HG03457 (cell line): ENCODE results near the gene DPCD.
"Not testable (repeated sequence)": the region's sequence is repeated elsewhere in the genome, so short reads cannot be mapped to it uniquely, and the experiment has no call there.

Experiments
- ATAC-seq: cut with Tn5 transposase; IDR thresholded peaks from one replicate; pipeline ENCODE4 v1.9.1; 2021; ENCODE audit warnings: moderate number of reproducible peaks; ENCODE audit not compliant: unreplicated experiment

The DPCD gene

DNA sequence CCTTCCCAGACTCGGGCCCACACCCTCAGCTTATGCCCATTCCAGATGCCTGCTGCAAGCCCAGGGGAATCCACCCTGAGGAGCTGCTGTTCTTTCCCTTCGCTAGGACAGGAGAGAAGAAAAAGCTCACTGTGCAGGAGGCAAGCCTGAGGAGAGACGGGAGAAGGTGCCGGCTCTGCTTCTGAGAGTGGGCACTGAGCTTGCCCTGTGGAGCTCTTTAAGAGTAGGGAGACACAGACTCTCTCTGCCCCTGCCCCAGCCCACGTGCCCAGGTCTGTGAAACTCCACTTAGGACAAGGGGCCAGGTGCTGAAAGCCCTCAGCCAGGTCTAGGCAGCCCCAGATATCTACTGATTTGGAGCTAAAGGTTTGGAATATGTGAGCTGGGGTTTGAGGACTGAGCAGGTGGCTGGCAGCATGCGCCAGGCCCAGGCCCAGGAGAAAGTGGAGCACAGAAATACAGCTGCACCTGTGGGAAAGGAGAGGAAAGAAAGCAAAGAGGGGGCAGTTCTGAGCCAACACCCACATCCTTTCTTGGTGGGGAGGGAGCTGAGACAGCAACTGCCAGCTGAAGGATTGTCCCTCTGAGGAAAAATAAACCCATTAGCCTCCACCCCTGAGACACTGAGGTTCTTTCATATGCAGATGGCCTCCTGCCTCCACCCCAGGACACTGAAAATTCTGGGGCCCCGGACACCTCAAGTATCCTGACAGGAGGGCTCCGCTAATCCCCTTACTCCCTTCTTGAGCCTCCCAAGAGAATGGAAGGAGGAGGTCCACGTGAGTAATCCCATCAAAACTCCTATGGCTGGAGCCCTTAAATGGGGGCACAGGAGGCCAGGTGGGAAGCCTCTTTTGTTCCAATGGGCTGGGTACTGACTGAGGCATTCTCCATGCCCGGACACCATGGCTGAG, 7.4 kb upstream of the DPCD start:
- ATAC-seq, result no peak

DNA sequence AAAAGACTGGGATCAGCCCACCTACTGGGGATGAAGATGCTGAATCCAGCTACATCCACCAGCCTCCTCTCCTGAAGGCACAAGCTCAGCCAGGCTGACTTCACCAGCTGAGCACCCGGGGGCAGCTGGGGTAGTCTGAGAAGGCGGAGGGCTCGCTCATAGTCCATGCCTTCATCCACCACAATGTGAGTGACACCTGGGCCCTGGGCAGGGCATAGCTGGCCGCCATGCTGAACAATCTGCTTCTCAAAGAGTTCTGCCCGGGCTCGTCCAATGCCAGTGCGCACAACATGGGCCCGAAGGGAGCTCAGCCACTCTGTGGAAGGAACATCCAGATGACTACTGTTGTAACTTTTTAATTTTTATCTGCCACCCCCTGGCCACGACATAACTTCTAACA, 2.3 kb upstream of the DPCD start:
- ATAC-seq, result no peak

DNA sequence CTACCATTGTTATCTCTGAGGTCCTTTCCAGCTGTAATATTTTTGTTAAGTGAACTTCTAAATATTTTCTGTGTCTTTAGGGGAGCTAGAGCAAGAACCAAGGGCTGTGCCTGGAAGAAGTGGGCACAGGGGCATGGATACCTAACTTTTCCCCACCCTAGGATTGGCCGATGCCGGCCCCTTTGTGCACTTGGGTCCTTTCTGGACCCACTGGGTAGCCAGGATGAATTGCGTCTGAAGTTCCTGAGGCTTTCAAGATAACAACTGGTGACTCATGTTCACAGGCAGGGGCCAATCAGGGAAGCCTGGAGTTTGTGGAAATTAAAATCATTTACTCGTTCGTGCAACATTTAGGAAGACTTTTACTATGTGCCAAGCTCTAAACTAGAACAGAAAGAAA, 758 bp downstream of the DPCD start:
- ATAC-seq, result no peak

DNA sequence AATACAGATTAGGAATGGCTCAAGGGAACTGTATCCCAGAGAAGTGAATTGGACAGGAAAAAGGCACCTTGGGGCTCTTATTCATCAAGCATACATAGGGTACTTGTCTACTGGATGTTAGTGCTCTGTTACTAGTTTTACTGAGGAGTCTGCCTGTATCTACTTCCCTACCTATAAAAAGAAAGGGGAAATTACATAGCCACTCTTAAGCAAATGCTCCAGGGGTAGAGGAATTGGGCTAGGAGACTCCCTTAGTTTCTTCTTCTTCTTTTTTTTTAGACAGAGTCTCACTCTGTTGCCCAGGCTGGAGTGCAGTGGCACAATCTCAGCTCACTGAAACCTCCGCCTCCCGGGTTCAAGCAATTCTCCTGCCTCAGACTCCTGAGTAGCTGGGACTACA, 5.2 kb downstream of the DPCD start:
- not testable (repeated sequence) for ATAC-seq

DNA sequence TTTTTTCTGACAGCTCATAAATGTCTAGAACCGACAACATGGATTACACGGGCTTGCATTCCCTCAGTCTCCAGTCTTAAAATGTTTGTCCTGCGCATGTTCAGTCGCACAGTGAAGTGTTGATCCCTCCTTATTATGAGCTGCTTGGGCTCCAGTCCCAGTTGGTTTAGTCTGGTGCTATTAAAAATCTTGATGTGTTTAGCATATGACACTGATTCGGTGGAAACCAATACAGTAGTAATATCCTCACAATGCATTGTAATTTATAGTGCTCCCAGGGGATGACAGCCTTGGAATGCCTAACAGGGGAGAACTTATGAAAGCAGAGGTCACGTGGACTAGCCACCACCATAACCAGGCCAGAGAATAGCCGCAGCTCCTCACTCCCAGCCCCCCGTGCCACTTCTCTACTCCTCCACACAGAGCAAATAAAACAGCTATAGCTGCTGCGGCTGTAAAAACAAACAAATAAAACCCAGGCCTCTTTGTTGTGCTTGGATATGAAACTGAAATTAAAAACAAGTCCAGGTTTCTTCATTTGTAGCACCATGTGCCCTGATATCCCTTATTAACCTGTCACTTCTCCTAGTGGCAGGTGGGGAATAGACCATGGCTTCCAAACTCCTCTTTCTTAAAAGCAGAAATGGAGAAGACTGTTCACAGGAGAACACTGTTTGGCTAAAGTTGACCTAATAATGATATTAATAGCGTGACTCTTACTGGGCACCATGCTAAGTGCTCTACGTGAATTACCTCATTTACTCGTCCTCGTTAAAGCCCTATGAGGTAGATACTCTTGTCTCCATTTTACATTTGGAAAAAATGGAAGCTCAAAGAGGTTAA, 7.7 kb downstream of the DPCD start:
- ATAC-seq, result no peak

DNA sequence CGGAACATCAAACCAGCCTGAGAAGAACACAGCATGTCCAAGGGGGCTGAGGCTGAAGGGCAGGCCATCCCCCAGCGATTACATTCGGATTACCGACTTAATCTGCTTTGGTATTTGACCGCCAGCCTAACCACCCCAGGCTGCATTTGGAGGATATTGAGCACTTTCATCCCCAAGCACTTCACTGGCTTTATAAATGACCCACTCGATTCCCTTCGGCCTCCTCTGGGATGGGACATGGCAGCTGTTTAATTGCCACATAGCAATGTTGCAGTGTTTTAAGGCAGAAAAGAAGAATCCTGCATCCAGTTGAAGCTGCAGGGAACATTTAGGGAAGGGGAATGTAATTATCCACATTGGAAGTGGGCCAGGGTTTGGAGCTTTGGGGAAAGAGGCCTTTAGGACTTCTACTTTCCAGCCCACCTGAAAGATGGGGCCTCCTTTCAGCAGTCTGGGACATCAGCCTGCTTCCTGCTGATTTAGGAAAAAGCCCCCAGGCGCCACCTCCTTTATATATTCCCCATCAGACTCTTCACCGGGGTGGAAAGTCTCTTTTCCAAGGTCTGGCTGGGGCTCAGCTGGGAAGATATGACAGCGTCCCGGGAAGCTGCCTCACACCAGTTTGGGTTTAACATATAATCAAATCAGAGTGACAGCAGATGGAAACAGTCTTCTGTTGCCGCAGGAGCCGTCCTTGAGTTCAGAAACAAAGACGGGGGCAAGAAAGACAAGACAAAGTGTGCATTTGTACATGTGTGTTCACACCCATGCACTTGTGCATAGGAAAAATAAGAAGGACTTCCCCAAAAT, 9.2 kb downstream of the DPCD start:
- no peak for ATAC-seq

DNA sequence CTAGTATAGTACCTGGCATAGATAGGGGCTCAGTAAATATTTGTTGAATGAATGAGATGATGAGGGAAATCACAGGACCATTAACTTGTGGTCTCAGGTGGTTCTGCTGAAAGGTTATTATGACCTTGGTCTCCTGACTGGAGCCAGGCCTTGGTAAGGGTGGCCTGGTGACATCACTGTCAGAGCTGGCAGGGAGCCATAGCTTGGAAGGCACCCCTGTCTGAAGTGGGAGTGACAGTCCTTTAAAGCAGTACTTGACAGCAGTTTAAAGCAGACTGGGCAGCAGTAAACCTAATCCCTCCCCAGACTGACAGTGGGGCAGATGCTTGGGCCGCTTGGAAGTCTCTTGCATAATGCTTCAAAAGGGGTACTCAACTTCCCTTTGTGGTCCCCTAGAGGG, 13.4 kb downstream of the DPCD start:
- ATAC-seq, result no peak

DNA sequence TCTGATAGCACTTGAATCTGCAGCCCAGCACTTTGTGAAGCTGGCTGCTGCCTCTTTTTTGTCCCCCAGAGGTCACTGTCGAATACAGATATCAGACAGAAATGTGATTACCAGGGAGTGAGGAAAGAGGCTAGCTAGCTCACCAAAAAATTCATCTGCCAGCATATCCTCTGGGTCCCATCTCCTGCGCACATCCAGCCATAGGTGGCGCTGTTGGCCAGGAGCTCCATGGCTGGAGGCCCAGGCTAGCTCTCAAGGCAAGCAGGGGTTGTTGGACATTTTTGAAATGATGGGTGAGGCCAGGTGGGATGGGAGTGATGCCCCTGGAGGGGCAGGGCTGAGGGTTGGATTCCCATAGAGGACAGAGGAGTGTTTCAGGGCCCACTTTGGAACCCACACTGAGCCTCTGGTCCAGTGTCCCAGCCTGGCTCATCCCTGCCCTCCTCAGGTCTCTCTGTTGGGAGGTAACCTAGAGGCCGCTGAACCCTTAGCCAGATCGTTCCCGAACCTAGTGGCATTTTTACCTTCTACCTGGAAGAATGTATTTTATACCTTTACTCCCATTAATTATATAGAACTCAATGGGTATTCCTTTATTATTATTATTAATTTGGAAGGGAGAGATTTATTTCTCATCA, 14.8 kb downstream of the DPCD start:
- no peak for ATAC-seq

DNA sequence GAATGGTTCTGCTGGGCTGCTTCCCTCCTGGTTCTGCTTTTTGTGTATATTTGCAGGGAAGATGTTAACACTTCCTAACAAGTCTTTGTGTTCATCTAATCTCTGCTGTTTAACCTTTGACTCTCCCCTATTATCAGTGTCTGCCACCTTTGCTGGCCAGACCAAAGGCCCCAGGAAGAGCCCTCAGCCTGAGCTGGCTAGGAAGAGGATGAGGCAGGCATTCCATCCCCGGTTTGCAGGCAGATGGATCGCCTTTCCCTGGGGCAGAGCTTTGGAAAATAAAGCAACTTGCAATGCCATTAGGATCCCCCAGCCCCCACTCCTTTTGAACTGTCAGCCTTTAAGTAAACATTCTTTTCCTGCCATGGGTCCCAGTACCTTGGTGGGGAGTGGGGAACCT, 19.0 kb downstream of the DPCD start:
- ATAC-seq, result no peak

DNA sequence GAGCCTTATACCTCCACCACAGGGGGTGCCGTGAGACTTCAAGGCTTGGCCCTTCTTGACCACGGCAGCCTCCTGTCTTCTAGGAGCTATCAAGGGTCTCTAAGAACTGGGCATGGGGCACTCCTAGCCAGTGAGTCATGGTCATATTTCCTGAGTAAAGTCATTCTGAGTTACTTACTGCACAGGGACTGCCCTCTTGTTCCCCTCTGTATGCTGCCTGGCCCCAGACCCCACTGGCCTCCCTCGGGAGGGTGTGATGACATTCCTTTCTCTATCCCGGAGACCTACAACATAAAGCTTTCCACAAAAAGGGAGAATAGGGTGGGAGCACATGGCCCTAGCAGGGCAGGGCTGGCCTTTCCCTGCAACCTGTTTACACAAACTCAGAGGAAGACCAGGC, 21.4 kb downstream of the DPCD start:
- no peak for ATAC-seq

DNA sequence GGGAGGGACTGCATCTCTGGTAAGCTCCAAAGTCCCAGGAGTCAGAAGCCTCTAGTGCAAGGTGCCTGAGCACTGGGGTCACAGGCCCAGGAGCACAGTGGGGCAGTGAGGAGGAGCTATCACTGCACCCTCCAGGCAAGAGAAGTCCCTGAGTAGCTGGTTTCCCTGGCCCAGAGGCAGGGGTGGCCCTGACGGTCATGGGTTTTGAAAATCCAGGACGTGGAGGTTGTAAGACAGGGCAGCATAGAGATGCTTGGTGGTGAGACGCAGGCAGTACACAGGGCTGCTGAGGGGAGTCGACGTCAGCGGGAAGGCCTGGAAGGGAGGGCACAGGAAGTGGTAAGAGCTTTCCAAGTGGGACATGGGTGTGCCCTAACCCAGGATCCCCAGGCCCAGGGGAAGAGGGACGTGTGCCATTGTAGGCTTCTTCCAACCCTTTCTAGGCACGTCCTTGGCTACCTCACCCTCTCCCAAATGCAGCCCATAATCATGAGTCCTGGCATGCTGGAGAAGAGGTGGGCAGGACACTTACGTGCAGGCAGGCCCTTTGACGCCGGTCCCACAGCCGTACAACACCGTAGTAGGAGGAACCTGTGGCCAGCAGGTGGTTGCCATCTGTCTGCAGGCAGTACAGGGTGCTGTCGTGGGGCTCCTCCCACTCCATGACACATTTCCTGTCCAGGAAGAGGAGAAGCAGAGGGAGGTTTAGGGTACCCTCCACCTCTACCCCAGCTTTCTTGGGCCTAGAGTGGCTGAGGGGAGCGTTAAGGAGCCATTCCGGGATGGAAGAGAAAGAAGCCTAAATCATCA, 23.2 kb downstream of the DPCD start:
- no peak for ATAC-seq

DNA sequence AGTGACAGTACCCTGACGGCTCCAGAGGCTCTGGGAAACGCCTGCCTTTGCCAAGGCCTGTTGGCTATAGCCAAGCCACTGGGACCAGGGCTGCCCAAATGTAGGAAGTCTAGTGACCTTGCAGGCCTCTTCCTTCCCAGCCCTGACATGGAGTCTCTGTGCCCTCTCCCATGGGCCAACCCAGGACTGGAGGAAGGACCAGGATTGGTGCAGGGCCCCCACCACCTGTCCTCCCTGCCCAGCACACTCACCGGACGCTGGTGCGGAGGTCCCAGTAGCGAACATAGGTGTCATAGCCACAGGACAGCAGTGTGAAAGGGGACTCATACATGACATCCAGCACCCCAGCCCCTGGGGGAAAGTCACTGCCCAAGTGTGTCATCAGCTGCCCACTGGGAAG, 24.0 kb downstream of the DPCD start:
- no peak for ATAC-seq

DNA sequence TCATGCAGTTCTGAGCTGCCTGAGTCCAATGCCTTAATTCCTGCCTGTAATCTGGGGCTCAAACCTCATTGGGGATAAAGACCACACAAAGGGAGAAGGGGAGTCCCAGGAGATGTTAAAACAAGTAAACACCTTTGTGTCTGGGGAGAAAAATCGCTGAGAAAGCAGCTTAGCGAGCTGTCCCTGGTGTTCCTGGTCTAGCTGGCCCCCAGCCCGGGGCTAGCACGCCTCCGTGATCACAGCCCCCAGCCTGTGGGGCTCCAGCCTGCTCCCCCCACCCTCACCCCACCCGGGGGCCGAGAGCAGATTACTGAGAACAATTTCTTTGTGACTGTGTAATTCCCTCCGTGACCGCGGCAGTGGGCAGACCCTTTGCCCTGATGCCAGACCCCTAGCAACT, 24.8 kb downstream of the DPCD start:
- no peak for ATAC-seq

DNA sequence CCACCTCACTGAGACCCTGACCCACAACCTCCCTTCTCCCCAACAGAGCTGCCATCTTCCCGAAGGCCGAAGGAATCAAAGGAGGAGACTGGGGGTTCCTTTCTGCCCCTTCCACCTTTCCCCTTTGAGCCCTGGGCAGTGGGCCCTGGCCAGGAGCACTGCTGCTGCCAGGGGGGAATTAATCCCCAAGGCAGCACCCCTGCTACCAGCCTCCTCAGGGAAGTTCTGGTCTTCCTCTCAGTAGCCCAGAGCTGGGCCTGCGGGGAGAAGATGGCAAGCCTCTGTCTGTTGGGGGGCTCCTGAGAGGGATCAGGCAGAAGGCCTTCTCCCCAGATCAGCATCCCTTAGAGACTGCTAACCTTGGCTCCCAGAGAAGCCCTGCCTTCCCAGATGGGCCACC, 25.5 kb downstream of the DPCD start:
- ATAC-seq, result no peak

DNA sequence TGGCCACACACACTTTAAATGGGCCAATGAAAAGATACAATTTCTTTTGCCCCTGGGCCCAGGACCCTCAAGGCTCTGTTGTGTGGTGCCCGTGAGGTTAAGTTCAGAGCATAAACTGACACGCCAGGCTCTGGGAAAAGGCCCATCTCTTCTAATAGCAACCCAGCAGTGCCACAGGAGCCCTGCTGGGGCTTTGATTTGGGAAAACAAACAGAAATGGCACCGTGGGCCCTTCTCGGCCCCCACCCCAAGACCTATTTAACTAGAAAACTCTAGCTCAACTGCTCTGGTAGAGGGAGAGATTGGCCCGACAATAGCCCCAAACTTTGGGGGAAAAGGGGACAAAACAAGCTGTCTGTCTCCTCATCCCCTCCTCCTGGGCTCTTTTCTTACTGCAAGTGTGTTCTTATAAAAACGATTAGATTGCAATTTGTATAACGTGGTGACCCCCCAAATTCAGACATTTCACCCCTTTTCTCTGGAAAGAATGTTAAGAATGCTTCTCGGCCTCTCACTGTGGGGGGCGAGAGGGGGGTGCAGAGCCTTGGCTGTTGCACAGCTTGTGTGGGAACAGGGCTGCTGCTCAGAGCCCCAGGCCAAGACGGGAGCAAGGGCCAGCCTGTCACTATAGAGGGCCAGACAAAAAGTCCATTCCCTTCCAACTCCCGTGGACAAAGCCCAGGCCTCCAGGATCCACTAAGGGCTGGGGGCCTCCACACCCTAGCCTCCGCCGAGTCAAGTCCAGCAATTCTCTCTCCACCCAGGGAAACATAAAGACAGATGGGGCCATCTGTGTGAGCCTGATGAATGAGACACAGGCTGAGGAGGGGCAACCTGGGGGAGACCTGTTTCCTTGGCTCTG, 26.8 kb downstream of the DPCD start:
- ATAC-seq, result no peak

DNA sequence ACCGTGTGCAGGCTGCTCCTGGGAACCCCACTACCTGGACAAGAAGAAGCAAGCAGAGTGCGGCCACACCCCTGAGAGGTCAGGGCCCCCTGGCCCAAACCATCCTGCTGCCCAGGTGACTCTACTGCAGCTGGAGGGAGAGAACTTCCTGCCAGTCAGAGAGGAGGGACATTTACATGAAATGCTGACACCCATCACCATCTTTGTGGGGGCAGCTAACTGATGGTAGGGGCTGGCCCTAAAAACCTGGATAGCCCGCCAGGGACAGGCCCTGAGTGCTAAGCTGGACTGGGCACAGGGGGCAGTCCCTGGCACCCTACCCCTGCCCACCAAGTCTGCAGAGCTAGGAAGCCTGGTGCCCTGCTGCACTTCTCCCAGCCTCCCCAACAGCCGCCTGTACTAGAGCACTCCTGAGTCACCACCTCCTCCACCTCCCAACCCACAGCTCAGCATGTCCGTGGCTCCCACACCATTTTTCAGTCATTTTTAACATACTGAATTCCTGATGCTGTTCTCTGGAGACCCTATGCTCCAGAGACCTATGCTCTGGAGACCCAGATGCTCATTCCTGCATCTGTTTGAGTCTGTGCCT, 27.5 kb downstream of the DPCD start:
- ATAC-seq, result no peak

DNA sequence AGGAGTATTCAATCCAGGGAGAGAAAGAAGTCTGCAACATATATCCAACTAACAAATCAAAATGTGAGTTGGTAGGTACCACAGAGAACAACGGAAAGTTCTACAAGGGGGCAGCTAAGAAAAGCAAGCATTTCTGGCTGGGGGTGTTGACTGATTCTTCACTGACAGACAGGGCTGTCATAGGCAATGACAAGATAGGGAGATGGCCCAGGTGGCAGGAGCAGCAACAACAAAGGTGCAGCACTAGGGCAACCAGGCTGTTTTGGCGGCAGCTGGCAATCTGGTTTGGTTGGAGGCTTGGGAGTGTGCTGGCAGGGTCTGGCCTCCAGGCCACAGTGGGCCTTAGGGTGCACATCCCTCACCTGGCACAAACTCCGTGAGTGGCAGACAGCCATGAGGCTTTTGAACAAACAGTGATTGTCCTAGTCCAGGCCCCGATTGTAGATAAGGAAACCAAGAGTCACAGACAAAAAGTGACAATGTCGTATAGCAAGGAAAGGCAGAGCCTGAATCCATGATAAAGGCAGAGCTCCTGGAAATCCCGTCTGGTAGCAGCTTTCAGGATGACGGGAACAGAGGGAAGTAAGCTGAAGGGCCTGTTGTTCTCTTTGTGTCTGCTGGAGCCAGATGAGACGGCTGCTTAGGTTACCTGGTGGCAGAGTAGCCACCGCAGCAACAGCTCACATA, 28.4 kb downstream of the DPCD start:
- ATAC-seq, result no peak
